22Rv1 (cell line): ENCODE measurements around the gene ZNF225.

Experiments
- CTCF ChIP-seq: fragments of 450-650 bp; IDR thresholded peaks from 2 replicates; pipeline ENCODE4 v1.5.1; 2017; ENCODE audit warnings: mild to moderate bottlenecking
- ZFX ChIP-seq: fragments of 450-650 bp; IDR thresholded peaks from 2 replicates; pipeline ENCODE4 v1.6.1; 2017; ENCODE audit warnings: antibody characterized with exemption, borderline replicate concordance

GRCh38 chr19:44113784-44114390 is 688 bp downstream of the ZNF225 start:
- TF ChIP-seq CTCF, result no peak
- TF ChIP-seq ZFX, result no peak
